RCC 7860 (cell line): ENCODE results near the gene CYYR1.
"Not testable (repeated sequence)": the region's sequence is repeated elsewhere in the genome, so short reads cannot be mapped to it uniquely, and the experiment has no call there.

Experiments
- DNase-seq: peaks from one replicate; pipeline ENCODE4 v3.0.0-alpha.2; 2015; ENCODE audit warnings: low spot score
- FAIRE-seq: peaks from 2 replicates; lab custom pipeline; 2012; peaks lifted over from hg19 to GRCh38; lab: Jason Lieb, UNC

The CYYR1 gene

DNA sequence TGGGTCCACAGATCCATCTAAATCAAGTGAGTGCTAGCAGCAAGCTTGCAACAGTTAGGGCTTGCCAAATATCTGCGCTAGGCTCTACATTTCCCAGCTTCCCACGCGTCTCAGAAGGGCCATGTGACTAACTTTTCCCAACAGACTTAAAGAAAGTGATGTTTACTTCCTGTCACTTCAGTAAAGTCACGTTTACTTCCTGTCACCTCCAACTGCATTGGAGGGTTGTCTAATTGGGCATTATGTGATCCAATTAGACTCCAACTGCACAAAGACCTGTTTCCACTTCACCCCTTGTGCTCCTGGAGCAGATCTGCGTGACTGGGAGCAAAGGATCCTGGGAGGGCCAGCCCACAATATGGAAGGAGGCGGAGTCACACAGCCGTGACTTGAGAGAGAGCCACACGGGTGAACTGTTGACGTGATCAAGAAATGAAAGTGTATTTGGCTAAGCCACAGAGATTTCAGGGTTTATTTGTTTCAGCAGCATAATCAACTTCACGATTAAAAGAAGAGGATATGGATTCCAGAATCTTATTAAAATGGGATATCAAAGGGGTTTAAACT is 77.7 kb downstream of the CYYR1 start:
- no peak for FAIRE-seq
- DNase-seq, result no peak

GRCh38 chr21:26491663-26492062 is 81.4 kb downstream of the CYYR1 start:
- DNase-seq (no peak), FAIRE-seq (no peak)

- FAIRE-seq, result no peak
These were observed 82.3 kb downstream of the CYYR1 start for GRCh38 chr21:26490771-26491170.

GRCh38 chr21:26489781-26490180 is 83.3 kb downstream of the CYYR1 start:
- FAIRE-seq, result no peak

More at GRCh38 chr21:26490771-26491170, 82.3 kb downstream of the CYYR1 start:
- peak; percentile 14 for DNase-seq

DNA sequence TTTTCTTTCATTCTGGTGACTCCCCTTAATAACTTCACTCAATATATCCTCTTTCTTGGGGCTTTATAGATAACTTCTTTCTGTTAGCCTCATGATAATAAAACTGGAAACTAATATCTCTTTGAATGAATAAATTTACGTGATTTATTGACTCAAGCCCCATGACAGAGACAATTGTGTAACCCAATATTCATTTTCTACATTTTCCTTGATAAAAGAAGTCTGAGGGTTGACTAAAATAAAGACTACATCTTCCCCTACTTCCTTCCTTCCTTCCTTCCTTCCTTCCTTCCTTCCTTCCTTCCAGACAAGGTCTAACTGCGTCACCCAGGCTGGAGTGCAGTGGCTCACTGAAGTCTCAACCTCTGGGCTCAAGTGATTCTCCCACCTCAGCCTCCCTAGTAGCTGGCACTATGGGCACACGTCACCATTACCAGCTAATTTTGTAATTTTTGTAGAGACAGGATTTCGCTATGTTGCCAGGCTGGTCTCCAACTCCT is 85.1 kb downstream of the CYYR1 start:
- FAIRE-seq, result no peak
- no peak for DNase-seq

More at GRCh38 chr21:26489781-26490180, 83.3 kb downstream of the CYYR1 start:
- no peak for DNase-seq

GRCh38 chr21:26473471-26473870 is 99.6 kb downstream of the CYYR1 start:
- DNase-seq, result no peak
- FAIRE-seq, result no peak

DNA sequence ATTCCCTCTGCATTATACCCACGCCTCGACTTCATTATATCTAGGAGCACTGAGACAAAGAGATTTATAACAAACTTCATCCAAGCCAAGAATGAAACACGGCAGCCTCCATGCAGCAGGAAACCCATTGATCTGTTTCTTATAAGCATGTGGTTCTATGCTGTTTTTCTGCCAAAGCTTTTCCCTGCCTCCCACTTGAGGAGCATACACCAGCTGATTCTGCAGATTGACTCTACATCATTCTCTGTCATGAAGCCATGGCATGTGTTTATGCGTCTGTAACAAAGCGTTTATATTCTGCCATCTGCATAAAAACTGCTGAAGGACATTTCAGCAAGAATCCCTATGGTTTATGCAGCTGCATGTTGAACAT is 102.0 kb downstream of the CYYR1 start:
- no peak for DNase-seq
- FAIRE-seq, result no peak

GRCh38 chr21:26470351-26471098 is 102.6 kb downstream of the CYYR1 start:
- no peak for FAIRE-seq
- no peak for DNase-seq

GRCh38 chr21:26469789-26470188 is 103.3 kb downstream of the CYYR1 start:
- FAIRE-seq (no peak), DNase-seq (peak; percentile 23)

DNA sequence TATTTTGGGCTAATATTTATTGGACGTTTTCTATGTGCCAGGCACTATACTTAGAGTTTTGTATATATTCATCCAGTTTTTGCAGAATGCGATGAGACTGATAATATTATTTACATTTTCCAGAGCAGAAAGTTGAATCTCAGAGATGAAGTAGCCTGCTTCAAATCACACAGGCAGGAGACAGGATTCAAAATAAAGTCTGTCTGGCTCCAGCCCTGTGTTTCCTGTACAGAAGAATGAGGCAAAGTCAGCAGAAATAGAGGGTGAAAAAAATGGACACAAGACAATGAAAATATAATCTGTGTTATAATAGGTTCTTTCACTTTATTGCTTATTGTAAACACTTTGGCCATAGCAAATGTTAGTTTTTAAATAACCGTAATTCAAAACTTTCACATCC is 107.2 kb downstream of the CYYR1 start:
- DNase-seq (no peak), FAIRE-seq (no peak)

DNA sequence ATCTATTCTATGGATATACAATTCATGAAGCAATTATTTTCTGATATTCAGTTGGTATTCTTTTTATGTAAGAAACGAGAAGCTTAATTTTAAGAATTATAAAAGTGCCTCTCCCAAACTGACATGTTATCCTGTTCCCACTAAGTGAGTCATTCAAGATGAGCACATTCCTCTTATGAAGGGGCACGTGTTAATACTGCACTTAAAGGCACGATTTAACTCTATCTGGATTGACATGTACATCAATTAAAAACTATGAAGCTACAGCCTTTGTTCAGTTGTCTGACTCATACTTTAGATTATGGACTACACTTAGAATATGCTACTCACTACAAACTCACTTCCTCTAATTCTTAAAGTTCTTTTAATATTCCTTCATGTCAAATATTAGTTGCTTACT is 111.6 kb downstream of the CYYR1 start:
- DNase-seq (no peak), FAIRE-seq (no peak)

DNA sequence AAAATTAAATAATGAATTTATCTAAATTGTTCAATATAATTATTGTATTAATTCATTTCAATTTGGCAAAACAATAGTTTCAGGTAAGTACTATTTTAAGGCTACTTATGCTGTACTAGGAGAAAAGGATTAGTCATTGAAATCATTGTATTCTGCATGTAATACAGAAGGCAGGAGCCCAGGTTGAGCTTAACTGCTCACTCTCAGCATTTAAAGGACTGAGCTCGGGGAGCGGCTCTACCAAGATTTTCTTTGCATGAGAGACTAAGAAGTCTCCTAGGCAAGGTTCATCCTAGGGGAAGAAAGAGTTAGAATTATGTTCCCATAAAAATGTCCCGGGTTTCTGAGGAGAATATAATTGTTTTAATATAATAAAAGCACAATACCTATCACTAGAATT is 112.5 kb downstream of the CYYR1 start:
- FAIRE-seq, result no peak
- DNase-seq, result no peak

GRCh38 chr21:26458854-26459253 is 114.2 kb downstream of the CYYR1 start:
- not testable (repeated sequence) for FAIRE-seq

GRCh38 chr21:26457817-26458216 is 115.3 kb downstream of the CYYR1 start:
- DNase-seq (no peak), FAIRE-seq (no peak)

More at GRCh38 chr21:26458854-26459253, 114.2 kb downstream of the CYYR1 start:
- DNase-seq, result not testable (repeated sequence)

DNA sequence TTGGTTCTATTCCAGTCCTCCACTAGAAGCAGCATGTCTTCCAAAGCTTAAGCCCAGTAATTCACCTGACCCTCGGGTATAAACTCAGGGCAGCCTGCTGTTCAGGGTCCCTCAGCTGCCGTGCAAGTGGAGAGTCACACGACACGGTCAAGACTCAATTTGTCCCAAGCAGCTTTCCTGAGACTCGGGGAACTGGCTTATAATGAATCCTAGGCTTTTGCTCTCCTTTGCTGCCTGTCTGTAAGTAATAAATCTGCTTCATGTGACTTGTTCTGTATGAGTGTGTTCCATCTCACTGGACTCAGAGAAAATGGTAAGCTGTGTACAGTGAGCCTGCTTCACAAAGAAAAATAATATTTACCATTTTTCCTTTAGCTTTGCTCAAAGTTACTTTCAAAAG is 119.8 kb downstream of the CYYR1 start:
- FAIRE-seq, result no peak
- no peak for DNase-seq

DNA sequence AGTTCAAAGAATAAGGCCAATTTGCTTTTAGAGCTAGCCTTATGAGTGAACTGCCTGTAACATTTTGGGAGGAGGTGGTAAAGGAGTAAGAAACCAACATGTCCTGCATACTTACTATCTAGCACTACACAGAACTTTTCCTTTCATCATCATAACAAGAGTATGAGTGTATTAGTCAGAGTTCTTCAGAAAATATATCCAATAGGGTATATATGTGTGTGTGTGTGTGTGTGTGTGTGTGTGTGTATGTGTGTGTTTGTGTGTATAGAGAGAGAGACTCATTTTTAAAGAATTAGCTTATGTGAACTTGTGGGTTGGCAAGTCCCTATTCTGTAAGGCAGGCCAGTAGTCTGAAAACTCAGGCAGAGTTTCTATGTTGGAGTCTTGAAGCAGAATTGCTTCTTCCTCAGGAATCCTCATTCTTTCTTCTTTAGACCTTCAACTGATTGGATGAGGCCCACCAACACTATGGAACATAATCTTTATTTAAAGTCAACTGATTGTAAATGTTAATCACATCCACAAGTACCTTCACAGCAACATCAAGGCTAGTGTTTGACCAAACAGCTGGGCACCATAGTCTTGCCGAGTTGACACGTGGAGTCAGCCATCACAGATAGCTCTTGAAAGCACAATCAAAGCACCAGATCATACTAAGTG is 121.9 kb downstream of the CYYR1 start:
- FAIRE-seq (no peak), DNase-seq (no peak)

- DNase-seq (no peak), FAIRE-seq (no peak)
These were observed 123.9 kb downstream of the CYYR1 start for GRCh38 chr21:26449161-26449560.

DNA sequence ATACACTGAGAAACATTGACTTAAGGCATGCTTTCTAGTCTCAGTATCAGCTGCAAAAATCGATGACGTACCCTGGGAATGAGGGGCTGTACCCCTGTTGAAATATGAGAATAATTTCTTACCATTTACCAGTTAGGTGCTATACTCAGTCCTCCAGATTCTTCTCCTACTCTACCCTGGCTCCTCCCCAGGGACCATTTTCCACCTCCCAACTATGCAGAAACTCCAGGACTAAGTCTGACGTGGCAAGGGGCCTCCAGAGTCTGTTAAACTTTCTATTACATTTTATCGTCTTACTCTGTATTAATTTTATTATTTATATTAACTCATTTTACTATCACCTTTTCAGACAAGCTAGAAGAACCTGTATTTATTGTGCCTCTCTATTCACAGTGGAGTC is 124.3 kb downstream of the CYYR1 start:
- no peak for DNase-seq
- FAIRE-seq, result no peak

DNA sequence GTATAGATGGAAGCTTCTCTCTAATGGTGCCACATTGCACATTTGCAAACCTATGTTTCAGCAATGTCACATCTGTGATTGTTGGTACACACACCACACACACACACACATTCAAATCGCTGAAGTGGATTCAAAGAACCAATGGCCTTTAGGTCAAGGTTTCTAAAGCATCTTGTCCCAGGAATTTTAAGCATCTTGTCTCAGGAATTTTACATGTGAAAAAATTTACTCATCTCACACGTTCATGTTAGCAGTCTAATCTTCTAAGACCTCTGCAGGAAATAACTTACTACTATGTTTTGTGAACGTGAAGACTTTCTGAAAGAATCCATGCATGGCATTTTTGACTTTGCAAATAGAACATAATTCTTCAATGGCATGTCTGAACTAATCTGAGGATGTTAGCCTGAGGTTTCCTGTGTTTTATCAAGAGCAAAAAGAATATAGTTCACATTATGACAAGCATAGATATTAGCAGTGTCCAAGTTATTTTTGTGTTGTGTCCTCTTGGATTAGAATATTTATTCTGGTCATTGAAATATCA is 125.1 kb downstream of the CYYR1 start:
- FAIRE-seq (no peak), DNase-seq (no peak)

GRCh38 chr21:26445440-26445839 is 127.6 kb downstream of the CYYR1 start:
- DNase-seq (no peak), FAIRE-seq (no peak)

- no peak for DNase-seq
- FAIRE-seq, result no peak
These were observed 128.4 kb downstream of the CYYR1 start for GRCh38 chr21:26444646-26445045.

DNA sequence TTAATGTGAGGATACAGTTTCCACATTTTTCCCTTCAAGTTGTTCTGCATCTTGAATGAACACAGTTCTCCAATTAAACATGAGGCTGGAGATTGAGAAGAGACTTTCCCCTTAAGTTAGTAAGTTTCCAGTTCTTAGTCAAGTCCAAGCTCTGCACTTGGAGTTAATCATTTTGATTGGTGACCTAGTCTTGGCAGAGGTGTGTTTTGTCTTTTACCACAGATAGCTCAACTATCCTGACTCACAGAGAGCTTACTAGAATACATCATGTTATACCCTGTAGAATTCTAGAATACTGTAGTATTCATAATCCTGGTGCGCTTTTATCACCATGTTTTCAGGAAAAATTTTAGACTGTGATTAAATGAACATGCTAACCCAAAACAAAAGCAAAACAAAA is 129.2 kb downstream of the CYYR1 start:
- no peak for DNase-seq
- FAIRE-seq, result no peak
